Measurements from ENCODE around the gene ARFGAP1.

- no peak for TF ChIP-seq POLR2A (IDR thresholded peaks at IDR 0.05; ENCODE audit: low read depth, low read length)
- TF ChIP-seq POLR2AphosphoS5 (IDR thresholded peaks at IDR 0.05; ENCODE audit: low read depth, low read length), result no peak
- no peak for TF ChIP-seq TAF1 (IDR thresholded peaks at IDR 0.05; ENCODE audit: low read depth, low read length)
- no peak for TF ChIP-seq POU2F2 (IDR thresholded peaks at IDR 0.05; ENCODE audit: low read depth, low read length)
- no peak for TF ChIP-seq PAX5 (IDR thresholded peaks at IDR 0.05; ENCODE audit: insufficient read depth, low read length, severe bottlenecking)
- no peak for TF ChIP-seq SPI1 (IDR thresholded peaks at IDR 0.05; ENCODE audit: low read depth, low read length)
Observed at GRCh38 chr20:63295422-63295821, 22.8 kb downstream of the ARFGAP1 start.

All from GM12891 (cell line).